NCI-H2227 treated with DMSO at 0.1 percent for 48 hours (cell line): ENCODE results near the gene IFT22.
"Not testable (repeated sequence)": the region's sequence is repeated elsewhere in the genome, so short reads cannot be mapped to it uniquely, and the experiment has no call there.

ENCODE experiments used
- DNase-seq: peaks from one replicate; lab custom pipeline; 2025; lab: John Stamatoyannopoulos, UW

IFT22 gene

GRCh38 chr7:101321491-101322401 lies at the start of gene IFT22:
IFT22 (minus strand) TSS chr7:101321812; CDS start chr7:101321709, 103 bp downstream.
- peak; percentile 90 for DNase-seq

- no peak for DNase-seq
Measured at GRCh38 chr7:101370836-101371235, 49.2 kb upstream of the IFT22 start.

- DNase-seq: no peak
Measured at GRCh38 chr7:101368422-101369165, 47.0 kb upstream of the IFT22 start.

DNA sequence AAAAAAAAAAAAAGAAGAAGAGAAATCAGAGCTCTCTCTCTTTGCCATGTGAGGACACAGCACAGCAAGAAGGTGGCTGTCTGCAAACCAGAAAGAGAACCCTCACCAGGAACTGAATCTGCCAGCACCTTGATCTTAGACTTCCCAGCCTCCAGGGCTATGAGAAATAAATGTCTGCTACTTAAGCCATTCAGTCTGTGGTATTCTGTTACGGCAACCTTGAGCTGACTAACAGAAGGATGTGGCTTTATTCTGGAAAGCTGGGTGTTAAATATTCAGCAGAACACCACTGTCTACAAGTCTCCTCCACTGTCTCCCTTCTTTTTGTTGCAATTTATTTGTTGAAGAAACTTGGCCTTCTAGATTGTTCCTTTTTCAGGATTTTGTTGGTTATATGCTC lies 46.1 kb upstream of the IFT22 start:
- DNase-seq: no peak

- DNase-seq: no peak
Measured at GRCh38 chr7:101365956-101366355, 44.3 kb upstream of the IFT22 start.

GRCh38 chr7:101363734-101364374 lies 42.2 kb upstream of the IFT22 start:
- DNase-seq: peak; percentile 31

- no peak for DNase-seq
Measured at GRCh38 chr7:101363196-101363733, 41.7 kb upstream of the IFT22 start.

DNA sequence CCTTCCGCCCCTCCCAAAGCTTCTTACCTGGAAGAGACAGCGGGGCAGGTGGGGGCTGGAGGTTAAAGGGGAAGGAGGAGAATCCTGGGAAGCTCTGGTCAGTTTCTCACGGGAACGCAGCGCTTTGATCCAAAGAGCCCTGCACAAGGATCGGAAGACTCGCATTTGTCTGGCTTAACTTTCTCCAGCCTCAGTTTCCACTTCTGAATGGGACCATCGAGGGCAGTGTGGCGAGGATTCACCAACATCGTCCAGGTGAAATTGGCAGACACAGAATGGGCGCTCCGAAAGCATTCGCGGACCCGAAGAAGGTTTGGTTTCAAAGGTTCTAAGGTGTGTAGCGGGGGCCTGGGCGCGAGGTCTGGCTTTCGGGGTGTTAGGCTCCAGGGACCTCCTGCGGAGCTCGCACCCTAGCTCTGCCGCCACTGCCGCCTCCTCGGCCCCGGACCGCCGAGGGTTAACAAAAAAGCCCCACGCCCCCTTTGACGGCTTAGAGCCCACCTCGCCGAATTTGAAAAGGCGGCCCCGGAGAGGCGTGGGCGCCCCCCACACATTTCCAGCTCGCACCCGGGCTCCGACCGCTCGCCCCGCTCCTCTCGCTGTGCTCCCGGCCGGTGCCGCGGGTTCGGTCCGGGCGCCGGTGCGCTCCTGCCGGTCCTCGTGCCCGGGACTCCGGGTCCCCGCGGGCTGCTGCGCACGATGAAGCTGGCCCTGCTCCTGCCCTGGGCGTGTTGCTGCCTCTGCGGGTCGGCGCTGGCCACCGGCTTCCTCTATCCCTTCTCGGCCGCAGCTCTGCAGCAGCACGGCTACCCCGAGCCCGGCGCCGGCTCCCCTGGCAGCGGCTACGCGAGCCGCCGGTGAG lies 41.0 kb upstream of the IFT22 start, which contains the start of gene COL26A1:
Gene COL26A1, plus strand, starts transcription at position 542 of the 862 bp plus-strand sequence. Its CDS starts 158 bp downstream, at position 700.
- DNase-seq: peak; percentile 18

DNA sequence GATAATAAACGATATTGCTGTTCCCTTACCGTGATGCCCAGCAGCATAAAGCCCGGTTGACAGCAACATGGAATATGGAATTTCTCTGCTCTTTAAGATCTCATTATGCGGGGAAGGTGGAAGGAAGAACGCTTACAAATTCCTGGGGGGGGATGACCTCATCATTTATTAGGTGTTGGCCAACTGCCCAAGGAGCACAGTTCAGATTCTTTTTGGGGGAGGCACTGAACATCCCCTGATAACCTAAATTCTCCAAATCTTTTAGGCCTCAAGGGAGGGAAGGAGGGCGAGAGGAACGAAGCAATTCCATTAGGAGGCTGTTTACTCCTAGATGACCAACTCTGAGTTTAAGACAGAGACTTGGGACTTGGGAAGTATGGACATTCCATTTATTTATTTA lies 35.8 kb upstream of the IFT22 start:
- DNase-seq: no peak

- no peak for DNase-seq
Measured at GRCh38 chr7:101352920-101353308, 31.3 kb upstream of the IFT22 start.

DNA sequence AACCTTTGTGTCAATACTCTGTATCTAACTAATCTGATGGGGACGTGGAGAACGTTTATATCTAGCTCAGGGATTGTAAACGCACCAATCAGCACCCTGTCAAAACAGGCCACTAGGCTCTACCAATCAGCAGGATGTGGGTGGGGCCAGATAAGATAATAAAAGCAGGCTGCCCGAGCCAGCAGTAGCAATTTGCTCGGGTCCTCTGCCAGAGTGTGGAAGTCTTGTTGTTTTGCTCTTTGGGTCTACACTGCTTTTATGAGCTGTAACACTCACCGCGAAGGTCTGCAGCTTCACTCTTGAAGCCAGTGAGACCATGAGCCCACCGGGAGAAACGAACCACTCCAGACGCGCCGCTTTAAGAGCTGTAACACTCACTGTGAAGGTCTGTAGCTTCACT lies 27.7 kb upstream of the IFT22 start:
- not testable (repeated sequence) for DNase-seq

GRCh38 chr7:101348456-101349067 lies 26.9 kb upstream of the IFT22 start:
- not testable (repeated sequence) for DNase-seq

DNA sequence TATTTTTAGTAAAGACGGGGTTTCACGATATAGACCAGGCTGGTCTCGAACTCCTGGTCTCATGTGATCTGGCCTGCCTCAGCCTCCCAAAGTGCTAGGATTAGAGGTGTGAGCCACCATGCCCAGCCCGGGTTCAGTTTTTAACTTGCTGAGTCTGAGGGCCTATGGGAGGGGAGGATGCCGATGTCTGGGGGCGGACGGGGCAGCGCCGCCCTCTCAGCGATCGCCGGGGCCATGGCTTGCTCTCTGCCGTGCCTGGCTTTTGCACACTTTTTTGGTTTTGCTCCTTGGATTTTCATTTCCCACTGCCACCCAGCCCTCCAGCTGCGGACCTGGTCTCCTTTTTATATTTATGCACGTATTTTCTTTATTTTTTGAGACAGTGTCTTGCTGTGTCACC lies 25.9 kb upstream of the IFT22 start:
- DNase-seq: no peak

GRCh38 chr7:101342892-101343291 lies 21.3 kb upstream of the IFT22 start:
- no peak for DNase-seq

DNA sequence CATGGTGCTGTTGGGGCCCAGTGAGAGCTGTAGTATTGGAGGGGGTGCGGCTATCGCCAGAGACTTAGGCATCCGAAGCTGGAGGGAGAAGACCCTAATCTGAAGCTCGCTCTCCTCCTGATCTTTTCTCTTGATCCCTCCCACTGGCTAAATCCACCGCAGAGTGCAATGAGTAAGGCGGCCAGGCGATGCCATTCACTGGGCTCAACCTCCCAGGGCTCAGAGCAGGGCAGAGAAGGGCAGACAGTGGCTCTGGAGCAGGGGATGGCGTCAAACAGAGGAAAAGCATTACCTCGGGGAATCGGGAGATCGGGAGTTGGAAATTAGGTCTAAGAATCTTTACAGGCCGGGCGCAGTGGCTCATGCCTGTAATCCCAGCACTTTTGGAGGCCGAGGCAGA lies 18.8 kb upstream of the IFT22 start:
- no peak for DNase-seq

DNA sequence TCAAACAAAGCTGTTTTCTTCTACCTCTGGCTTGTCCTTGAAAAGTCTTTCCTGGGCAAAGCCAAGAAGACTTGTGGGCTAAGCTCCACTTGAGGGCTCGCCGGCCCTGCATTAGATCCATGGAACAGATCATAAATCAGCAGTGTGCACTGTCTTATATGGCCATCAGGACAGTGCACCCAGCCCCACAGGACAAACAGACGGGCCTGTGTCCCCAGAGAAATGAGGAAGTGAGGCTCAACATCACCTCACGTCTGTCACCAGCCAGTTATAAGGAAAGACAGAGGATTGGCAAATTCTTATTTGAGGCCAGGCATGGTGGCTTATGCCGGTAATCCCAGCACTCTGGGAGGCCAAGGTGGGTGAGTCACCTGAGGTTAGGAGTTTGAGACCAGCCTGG lies 12.3 kb upstream of the IFT22 start:
- DNase-seq: no peak

- DNase-seq: no peak
Measured at GRCh38 chr7:101332026-101332425, 10.4 kb upstream of the IFT22 start.

- no peak for DNase-seq
Measured at GRCh38 chr7:101330011-101330484, 8.4 kb upstream of the IFT22 start.

DNA sequence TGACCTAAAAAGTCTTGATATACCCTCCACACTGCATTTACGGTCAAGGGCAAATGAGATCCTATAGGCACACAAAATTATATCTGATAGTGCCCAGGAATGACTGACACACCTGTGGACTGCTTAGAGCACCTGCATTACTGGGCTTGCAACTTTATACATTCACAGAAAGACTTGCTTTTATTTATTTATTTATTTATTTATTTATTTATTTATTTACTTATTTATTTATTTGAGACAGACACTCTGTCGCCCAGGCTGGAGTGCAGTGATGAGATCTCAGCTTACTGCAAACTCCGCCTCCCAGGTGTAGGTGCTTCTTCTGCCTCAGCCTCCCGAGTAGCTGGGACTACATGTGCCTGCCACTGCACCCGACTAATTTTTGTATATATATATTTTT lies 6.5 kb upstream of the IFT22 start:
- no peak for DNase-seq

- no peak for DNase-seq
Measured at GRCh38 chr7:101319401-101319800, 2.2 kb downstream of the IFT22 start.

DNA sequence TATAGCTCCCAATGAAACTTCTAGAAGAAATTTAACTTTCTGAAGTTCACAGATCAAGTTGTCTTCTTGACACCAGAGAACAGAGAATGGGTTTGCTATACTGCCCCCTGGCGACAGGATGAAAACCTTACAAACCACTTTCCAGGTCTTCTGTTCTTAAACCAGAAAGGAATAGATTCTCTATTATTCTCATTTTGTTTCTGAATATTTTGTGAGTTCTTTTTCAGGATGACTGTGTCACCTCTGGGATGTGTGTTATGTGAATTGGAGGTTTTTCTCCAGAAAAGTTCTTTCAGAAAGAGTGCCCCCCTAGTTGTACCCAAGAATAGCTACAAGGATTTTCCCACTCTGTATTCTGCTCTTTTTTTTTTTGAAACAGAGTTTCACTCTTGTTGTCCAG lies 6.3 kb downstream of the IFT22 start:
- peak; percentile 8 for DNase-seq
